Left cardiac atrium (tissue), 4 donors: ENCODE measurements around the gene SP1. TPM values are rescaled to one million over a fixed set of nuclear protein-coding genes. Genes with fewer than 3 reads are reported as not detected.
A peak's percentile ranks its signal among the peaks of the same experiment; 100 is the strongest.
"Not testable (repeated sequence)": the region's sequence is repeated elsewhere in the genome, so short reads cannot be mapped to it uniquely, and the experiment has no call there.

Source experiments
- ATAC-seq, 2 donors: fragments of 200-7000 bp; cut with Tn5 transposase; one replicate each; pipeline ENCODE4 v1.9.1; 2020; ENCODE audit warnings: mild to moderate bottlenecking in 2 of 2, moderate library complexity in 2 of 2
- DNase-seq: peaks from one replicate; pipeline ENCODE4 v3.0.0-alpha.2; 2020
- intact Hi-C, 2 donors: fragments of 100-400 bp; cut with DNase I; formaldehyde crosslinking; loops; one replicate each; pipeline versions ENCODE4 v1.14.1 to v1.15.1; 2022 to 2023
- total RNA-seq, 2 donors: library from RNA; stranded (reverse); fragmentation: NEBNext Ultra II Directional; extraction: Animal tissue kit (Norgen Biotek cat#: 25700); gene quantifications; one replicate each; pipeline ENCODE4 v1.2.1, GENCODE V29; 2021
- donor health status: DM: no; HTN: yes; CAD: no.
- donor health status: DM: no; HTN: yes; CAD: no; lungs with severe emphysema.
- donor health status: DM: yes; HTN: yes; CAD: no.
- donor health status: Dilated cardiomyopathy.

SP1 gene
- total RNA-seq, 2 donors from 2014 or later: 31.3 to 33.4 TPM

DNA sequence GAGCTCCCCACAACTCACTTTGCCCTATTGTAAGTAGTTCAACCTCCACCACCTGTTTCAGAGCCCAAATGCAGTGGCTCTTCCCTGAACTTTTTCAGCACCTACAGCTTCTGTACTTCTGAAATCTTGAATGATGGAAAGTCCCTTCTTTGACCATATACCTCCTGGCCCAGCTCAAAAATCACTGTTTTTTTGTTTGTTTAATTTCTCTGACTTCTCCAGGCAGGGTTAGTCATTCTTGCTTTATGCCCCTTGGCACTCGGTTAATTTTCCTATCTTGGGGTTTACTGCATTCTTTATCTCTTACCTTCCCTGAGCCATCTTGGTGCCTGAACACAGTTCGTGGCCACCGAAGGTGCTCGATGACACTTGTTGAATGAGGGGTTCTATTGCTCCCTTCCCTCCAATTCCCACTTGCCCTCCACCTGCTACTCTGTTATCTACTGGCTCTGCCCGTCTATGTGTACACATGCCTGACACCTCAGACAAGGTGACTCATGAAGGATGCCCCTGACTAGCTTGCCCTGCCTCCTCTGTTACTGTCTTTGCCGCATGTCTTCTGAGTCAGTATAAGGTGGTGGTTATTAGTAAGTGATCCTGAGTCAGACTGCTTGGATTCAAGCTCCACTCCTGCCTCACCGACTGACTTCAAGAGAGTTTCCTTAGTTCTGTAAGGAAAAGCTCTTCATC, 48.1 kb downstream of the SP1 start:
- DNase-seq (no peak), ATAC-seq (peak in 1 of 2 donors; percentile 93)
- intact Hi-C loops: no loop called here

DNA sequence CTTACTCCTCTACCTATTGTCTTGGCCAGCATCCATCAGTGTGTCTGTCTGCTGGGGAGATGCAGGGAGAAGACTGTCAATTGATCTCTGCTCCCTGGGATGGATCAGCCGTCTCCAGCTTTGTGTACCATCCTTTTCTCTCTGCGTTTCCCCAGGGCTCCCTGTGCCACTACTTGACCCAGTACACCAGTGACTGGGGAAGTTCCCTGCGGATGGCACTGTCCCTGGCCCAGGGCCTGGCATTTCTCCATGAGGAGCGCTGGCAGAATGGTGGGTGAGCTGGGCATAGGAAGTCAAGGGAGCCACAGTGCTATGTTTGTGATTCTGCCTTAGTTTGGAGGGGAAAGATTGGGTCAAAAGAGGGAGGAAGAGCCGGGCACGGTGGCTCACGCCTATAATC, 48.8 kb downstream of the SP1 start:
- intact Hi-C loops: no loop called here
- DNase-seq (no peak), ATAC-seq (no peak)

DNA sequence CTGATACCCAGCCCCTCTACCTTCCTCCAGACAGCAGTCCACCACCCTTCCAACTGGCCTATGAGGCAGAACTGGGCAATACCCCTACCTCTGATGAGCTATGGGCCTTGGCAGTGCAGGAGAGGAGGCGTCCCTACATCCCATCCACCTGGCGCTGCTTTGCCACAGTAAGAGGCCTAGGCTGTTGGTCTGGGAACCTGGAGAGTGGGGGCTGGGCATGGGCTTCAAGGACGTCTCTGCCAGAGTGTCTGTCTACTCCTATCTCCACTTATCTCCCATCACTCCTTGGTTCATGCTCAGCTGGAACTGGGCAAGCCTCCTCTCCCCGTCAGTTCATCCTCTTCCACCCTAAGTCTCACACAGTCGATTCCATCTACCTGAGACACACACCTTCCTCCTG, 50.1 kb downstream of the SP1 start:
- intact Hi-C loops: no loop called here
- no peak for ATAC-seq
- DNase-seq: no peak

DNA sequence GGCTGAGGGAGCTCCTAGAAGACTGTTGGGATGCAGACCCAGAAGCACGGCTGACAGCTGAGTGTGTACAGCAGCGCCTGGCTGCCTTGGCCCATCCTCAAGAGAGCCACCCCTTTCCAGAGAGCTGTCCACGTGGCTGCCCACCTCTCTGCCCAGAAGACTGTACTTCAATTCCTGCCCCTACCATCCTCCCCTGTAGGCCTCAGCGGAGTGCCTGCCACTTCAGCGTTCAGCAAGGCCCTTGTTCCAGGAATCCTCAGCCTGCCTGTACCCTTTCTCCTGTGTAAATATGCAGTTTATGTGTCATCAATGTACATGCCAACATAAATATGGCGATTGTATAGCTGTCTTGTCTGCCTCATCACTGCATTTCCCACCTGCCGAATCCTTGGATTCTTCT, 51.2 kb downstream of the SP1 start:
- intact Hi-C loops: no loop called here
- no peak for DNase-seq
- no peak for ATAC-seq

DNA sequence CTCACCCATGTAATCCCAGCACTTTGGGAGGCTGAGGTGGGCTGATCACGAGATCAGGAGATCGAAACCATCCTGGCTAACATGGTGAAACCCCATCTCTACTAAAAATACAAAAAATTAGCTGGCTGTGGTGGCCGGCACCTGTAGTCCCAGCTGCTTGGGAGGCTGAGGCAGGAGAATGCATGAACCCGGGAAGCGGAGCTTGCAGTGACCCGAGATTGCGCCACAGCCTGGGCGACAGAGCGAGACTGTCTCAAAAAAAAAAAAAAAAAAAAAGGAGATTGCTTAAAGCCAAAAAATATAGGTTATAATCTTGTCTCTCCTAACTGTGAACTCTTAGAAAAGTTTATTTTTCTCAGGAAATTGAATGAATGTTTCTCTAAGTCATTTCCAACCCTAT, 55.4 kb downstream of the SP1 start:
- ATAC-seq, DNase-seq, intact Hi-C loops: not testable (repeated sequence)

DNA sequence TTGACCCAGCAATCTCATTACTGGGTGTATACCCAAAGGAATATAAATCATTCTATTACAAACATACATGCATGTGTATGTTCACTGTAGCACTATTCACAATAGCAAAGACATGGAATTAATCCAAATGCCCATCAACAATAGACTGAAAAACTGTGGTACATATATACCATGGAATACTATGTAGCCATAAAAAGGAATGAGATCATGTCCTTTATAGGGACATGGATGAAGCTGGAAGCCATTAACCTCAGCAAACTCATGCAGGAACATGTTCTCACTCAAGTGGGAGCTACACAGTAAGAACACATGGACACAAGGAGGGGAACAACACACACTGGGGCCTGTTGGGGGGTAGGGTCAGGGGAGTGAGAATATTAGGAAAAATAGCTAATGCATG, 59.6 kb downstream of the SP1 start:
- DNase-seq, ATAC-seq, intact Hi-C loops: not testable (repeated sequence)

DNA sequence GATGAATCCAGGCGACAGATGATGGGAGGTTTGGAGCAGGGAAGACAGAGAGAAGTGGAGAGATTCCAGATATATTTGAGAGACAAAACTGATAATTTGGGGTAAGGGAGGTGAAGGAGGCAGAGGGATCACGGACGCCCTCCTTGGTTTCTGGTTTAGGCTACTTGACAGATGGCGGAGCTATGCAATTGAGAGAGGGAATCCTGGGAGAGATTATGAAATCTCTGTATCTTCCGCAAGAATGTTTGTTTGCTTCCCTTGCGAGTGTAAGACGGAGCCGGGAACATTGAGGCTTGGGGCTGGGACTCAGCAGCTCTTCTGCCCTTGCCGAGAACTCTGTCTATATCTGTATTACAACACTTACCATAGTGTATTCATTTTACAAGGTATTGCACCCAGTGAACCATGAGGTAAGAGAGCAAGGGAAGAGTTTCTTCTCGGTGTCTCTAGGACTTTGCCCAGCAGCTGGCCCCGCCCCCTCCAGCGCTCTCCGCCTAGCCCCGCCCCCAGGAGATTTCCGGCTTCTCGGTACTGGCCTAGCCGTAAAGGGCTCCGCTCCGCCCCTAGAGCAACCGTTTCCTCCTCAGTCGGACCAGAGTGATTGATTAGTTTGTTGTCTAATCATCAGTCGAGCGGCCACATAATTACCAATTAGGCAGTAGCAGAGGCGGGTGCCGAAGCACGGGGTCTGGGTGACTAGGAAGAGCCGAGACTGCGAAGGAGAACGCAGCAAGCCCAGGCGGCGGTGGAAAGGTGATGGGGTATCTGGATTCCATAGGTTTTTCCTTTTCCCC, 61.3 kb downstream of the SP1 start, which contains the start of gene PRR13:
Gene PRR13 (plus strand): TSS at position 695 of the 794 bp plus-strand sequence. CDS start 981 bp downstream, outside the sequence.
- DNase-seq (peak; percentile 99), ATAC-seq (peak; percentile 99)
- intact Hi-C loops: no loop called here

DNA sequence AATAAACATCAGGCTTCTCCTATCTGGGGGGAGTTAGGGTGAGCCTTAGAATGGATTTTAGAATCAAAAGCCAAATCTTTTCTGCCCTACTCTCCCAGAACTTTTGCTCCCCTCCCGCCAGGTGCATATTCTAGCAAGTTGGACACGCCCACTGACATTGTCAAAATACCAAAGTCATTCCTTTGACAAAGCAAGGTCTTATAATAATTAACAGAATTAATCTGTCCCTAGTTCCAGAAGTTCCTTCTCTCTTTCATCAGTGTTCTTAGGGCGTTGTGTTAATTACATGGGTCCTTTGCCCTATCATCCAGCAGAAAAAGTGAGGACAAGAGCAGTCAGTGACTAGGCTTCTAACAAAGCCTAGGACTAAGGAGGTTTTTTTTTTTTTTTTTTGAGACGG, 64.0 kb downstream of the SP1 start:
- ATAC-seq (no peak), DNase-seq (no peak)
- intact Hi-C loops: no loop called here

DNA sequence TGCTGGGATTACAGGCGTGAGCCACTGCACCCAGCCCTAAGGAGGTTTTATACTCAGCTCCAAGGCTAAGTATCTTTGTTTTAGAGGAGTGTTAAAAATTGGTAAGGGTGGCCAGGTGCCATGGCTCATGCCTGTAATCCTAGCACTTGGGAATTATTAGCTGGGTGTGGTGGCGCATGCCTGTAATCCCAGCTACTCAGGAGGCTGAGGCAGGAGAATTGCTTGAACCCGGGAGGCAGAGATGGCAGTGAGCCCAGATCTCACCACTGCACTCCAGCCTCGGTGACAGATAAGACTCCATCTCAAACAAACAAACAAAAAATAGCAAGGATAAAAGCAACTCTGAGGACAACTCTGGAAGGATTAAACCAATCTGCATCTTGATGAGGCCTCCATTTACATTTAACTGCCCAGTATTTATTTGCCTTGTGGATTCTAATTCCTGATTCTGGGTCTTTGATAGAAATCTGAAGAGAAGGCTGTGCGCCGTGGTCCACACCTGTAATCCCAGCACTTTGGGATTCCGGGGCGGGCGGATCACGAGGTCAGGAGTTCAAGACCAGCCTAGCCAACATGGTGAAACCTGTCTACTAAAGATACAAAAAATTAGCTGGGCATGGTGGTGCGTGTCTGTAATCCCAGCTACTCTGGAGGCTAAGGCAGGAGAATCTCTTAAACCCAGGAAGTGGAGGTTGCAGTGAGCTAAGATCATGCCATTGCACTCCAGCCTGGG, 64.8 kb downstream of the SP1 start:
- ATAC-seq, intact Hi-C loops, DNase-seq: not testable (repeated sequence)

DNA sequence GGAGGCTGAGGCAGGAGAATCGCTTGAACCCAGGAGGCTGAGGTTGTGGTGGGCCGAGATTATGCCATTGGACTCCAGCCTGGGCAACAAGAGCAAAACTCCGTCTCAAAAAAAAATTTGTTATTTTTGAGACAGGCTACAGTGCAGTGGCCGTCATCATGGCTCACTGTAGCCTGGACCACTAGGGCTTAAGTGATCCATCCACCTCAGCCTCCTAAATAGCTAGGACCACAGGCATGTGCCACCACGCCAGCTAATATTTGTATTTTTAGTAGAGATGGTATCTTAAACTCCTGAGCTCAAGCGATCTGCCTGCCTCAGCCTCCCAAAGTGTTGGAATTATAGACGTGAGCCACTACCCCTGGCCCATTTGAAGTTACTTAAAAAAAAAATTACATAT, 71.0 kb downstream of the SP1 start:
- intact Hi-C loops: loop anchor here in 1 of 2 donors (5.0 kb wide), 1 partner anchor 51 kb away; the partner anchor contains the start of gene TARBP2
- ATAC-seq (no peak), DNase-seq (no peak)

DNA sequence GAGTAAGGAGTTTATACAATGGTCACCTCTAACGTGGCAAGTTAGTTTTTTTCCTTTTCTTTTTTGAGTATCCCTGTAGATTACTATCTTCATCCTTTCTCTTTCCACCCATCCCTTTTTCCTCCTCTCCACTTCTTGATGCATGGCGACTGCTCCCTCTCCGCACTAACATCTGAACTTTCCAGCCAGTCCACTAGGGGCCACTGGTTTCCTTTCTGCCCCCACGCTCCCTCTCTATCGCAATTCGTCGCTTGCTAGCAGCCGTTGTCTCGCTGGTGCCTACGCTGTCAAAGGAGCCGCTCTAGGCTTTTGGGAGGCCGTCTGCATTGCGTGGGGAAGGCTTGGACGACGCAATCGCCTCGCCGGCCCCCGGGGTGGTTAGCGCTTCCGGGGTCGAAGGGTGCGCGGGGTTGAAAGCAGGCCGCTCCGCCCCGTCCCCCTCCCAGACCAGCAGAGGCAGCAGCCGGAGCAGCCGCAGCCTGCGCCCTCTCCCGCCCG, 71.7 kb downstream of the SP1 start, which contains the start of gene PCBP2:
Gene PCBP2 (plus strand): TSS at position 442 of the 498 bp plus-strand sequence. CDS start 2,699 bp downstream, outside the sequence.
- intact Hi-C loops: loop anchor here in 1 of 2 donors (5.0 kb wide), 1 partner anchor 51 kb away; the partner anchor contains the start of gene TARBP2
- peak; percentile 98 for DNase-seq
- ATAC-seq: peak; percentile 97 to 98

DNA sequence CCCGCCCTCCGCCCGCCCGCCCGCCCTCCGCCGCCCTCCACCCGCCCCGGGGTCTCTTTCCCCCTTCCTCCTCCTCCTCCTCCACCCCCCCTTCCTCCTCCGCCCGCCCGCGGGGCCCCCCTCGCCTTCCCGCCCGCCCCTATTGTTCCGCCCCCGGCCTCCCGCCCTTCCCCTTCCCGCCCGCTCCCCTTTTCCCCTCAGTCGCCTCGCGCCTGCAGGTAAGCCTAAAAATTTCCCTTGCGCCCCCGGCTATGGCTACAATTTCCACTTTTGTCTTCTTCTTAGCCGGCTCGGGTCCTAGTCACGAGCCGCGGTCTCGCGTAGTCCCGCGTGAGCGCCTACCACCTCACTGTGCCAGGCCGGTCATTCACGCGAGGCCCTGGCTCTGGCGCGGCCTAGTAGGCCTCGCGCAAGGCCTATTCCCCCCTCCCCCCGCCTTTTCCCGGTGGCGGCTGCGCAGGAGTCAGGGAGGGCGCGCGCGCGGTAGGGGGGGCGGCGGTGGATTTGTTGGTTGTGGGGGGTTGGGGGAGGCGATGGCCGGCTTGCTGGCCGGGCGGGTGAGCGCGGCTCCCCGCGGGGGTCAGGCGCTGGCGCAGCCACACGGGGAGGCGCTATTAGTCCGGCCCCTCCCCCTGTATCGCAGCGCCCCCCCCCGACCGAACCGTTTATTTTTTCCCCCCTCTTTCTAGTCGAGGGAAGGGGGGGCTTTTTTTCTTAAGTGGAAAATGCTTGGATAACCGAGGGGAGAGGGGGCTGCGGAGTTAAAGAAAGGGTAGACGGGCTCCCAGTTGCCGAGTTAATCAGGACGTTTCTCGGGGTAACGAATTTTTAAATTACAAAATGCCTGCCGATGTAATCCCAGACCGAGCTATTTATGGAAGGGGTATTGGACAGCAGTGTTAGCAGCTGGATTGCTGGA, 72.4 kb downstream of the SP1 start:
- intact Hi-C loops: loop anchor here in 1 of 2 donors (5.0 kb wide), 1 partner anchor 50 kb away; the partner anchor contains the start of gene TARBP2
- DNase-seq (peak; percentile 92), ATAC-seq (peak; percentile 86 to 87)

DNA sequence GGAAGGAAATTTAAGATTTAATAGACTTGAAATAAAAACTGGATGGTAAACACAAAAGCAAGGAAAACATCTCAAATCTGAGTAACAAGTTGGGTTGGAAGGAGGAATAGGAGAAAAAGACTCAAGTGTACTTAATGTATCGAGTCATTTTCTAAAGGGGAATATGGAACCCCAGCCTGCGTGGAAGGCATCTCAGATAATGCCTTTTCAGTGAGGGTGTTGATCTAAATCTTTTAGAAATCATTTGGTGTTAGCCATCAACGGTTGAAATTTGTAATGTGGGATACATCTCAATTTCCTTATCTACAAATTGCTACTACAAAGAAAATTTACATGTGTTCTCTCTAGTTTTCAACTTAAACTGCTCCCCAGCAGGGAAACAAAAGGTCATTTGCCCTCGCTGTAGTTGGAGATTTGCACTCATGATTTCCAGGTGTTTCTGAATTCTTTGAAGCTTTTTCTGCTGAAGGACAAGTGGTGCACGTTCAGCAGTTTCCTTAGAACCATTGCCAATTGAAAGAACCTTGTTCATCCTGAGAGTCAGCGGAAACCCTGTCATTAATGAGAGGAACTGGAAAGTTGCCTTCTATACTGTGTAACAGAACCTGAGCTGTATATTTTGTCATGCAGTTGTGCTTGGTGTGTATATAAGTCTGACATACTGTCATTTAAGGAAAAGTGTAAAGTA, 74.1 kb downstream of the SP1 start:
- ATAC-seq: no peak
- DNase-seq: no peak
- intact Hi-C loops: loop anchor here in 1 of 2 donors (5.0 kb wide), 1 partner anchor 48 kb away; the partner anchor contains the start of gene TARBP2

DNA sequence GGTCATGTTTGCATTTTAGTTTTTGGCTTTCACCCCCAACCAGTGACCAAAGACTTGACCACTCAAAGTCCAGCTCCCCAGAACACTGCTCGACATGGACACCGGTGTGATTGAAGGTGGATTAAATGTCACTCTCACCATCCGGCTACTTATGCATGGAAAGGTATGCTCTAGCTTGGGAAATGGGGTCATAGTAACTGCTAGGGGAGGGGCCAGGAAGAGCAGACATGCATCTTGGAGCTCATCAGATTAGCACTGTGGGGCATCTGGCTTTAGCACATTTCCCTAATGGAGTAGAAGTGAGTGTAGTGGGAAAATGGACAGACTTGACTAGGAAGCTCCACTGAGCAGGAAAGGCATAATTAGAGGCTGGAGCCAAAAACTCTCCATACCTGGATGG, 74.7 kb downstream of the SP1 start:
- ATAC-seq: no peak
- intact Hi-C loops: loop anchor here in 1 of 2 donors (5.0 kb wide), 1 partner anchor 48 kb away; the partner anchor contains the start of gene TARBP2
- no peak for DNase-seq

DNA sequence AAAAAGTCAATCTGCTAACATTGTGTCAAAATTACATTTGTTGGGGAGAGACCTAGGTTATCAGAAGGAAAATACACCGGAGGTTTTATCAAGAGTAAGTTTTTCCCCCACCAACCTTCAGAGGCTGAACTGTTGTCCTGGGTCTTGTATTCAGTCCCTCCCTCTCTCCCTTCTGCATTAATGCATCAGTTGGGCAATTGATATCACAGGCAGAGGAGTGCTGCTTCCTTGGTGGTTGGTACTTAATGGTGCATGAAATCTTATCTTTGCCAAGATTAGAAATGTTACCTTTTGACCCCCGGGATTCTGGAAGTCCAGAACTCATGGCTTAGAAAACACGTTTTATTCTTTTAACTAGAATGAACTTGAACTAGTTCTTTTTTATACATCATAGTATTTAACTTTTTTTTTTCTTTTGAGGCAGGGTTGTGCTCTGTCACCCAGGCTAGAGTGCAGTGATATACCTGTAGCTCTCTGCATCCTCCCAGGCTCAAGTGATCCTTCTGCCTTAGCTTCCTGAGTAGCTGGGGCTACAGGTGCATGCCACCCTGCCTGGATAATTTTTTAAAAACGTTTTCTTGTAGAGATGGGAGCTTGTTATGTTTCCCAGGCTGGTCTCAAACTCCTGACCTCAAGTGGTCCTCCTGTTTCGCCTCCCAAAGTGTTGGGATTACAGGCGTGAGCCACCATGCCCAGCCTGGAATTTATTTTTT, 76.8 kb downstream of the SP1 start:
- ATAC-seq (no peak), DNase-seq (no peak)
- intact Hi-C loops: no loop called here

DNA sequence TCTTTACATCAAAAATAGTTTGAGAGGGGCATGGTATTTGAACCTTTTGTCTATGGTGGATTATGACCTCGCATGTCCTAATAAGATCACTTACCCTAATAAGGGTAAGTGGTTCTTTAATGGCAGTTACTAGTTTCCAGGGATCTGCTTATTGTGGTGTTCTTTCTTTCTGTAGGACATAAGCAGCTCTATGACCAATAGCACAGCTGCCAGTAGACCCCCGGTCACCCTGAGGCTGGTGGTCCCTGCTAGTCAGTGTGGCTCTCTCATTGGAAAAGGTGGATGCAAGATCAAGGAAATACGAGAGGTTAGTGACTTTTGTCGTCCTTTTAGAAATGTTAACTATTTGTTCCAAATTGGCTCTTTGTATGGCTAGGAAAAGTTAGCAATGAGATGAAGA, 79.1 kb downstream of the SP1 start:
- intact Hi-C loops: no loop called here
- DNase-seq (no peak), ATAC-seq (no peak)

DNA sequence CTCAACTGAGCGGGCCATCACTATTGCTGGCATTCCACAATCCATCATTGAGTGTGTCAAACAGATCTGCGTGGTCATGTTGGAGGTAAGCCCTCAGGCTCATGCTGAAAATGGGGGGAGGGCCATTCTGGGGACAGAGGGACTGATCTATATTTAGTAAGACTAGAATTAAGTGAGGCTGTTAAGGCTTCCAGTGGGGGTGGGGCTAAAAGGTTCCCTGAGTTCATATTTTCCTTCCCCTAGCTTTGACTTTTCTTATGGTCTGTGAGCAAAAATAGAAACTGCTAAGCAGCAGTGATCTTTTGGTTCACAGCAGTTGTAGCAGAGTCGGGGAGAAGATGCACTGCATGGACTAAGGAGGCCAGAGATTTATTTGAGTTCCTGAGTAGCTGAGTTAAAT, 81.1 kb downstream of the SP1 start:
- no peak for DNase-seq
- ATAC-seq: peak; percentile 60 to 70
- intact Hi-C loops: no loop called here
